H1 (cell line): Measurements from ENCODE around the gene SKIC8. TPM values are rescaled to one million over a fixed set of nuclear protein-coding genes. Genes with fewer than 3 reads are reported as not detected.

Experiments used
- CHD7 ChIP-seq: fragments of 300-600 bp; sonication (generic); IDR thresholded peaks from 2 replicates; pipeline ENCODE4 v1.7.1; 2012; ENCODE audit warnings: low read length, moderate library complexity, mild to moderate bottlenecking, inconsistent platforms; ENCODE audit not compliant: insufficient replicate concordance
- CREB1 ChIP-seq: IDR thresholded peaks from 2 replicates; pipeline ENCODE4 v1.6.1; 2012; ENCODE audit warnings: inconsistent platforms
- HDAC2 ChIP-seq, 2 experiments: fragments of 300-600 bp in 1 of 2; sonication (generic) in 1 of 2; IDR thresholded peaks; 2 replicates each; pipeline ENCODE4 v1.6.1; 2011 to 2012; ENCODE audit warnings: low read depth in 2 of 2, low read length in 2 of 2, mild to moderate bottlenecking in 2 of 2, moderate library complexity in 2 of 2, borderline replicate concordance in 1 of 2, inconsistent platforms in 1 of 2
- JUND ChIP-seq: IDR thresholded peaks from 2 replicates; pipeline ENCODE4 v1.6.1; 2011; ENCODE audit warnings: mild to moderate bottlenecking, improper control_type of control experiment, low read length
- KDM1A ChIP-seq: fragments of 200-600, 300-600 bp; sonication (generic); IDR thresholded peaks from 2 replicates; pipeline ENCODE4 v1.7.1; 2016; ENCODE audit warnings: mild to moderate bottlenecking, low read length, borderline replicate concordance
- KDM4A ChIP-seq: IDR thresholded peaks from one replicate; pipeline ENCODE4 v1.7.1; 2012; ENCODE audit warnings: low read depth, mild to moderate bottlenecking, moderate library complexity, low read length, inconsistent platforms; ENCODE audit not compliant: severe bottlenecking
- RAD21 ChIP-seq, 2 experiments: IDR thresholded peaks in 1 of 2; conservative IDR thresholded peaks in 1 of 2; 2 replicates each; pipeline ENCODE4 v1.6.1; 2011; ENCODE audit warnings: low read depth in 2 of 2, low read length in 2 of 2, improper control_type of control experiment in 1 of 2, inconsistent platforms in 1 of 2, mild to moderate bottlenecking in 1 of 2, moderate library complexity in 1 of 2
- SIX5 ChIP-seq: IDR thresholded peaks from 2 replicates; pipeline ENCODE4 v1.6.1; 2011; ENCODE audit warnings: mild to moderate bottlenecking, low read depth, low read length
- SP2 ChIP-seq: IDR thresholded peaks from 2 replicates; pipeline ENCODE4 v1.6.1; 2012; ENCODE audit warnings: mild to moderate bottlenecking, low read length, inconsistent platforms
- TBP ChIP-seq: IDR thresholded peaks from 2 replicates; pipeline ENCODE4 v1.6.1; 2011; ENCODE audit warnings: low read depth, low read length, improper control_type of control experiment
- polyA plus RNA-seq, 7 experiments: library from polyadenylated mRNA; depleted of rRNA in 3 of 7; stranded (reverse) in 5 of 7; unstranded in 2 of 7; fragments of >200 nt in 5 of 7; fragments of 200-250 nt in 2 of 7; gene quantifications; 1 replicate in 5 of 7; 2 replicates in 1 of 7; 4 replicates in 1 of 7; pipeline versions ENCODE4 v1.2.1 to v1.2.3, GENCODE V29; 2011 to 2013; ENCODE audit warnings: missing spikeins in 2 of 7, mixed read lengths in 2 of 7
- total RNA-seq: library from RNA; stranded (reverse); fragmentation: NEBNext Ultra II Directional; extraction: Animal tissue kit (Norgen Biotek cat#: 25700); gene quantifications from 2 replicates; pipeline ENCODE4 v1.2.1, GENCODE V29; 2021

Gene SKIC8
- total and polyA plus RNA-seq, 2 of the 8 experiments (the other 6 are each of a cell fraction or from before 2014, with no cell fraction given), result 44.2 to 77.7 TPM

GRCh38 chr15:78322724-78323521, 23.5 kb upstream of the SKIC8 start (continued):
- TF ChIP-seq CHD7 (no peak), SIX5 (no peak), KDM1A (no peak), SP2 (no peak), JUND (no peak), TBP (no peak), RAD21 (IDR thresholded peaks at IDR 0.05 in 1 of 2, conservative IDR thresholded peaks at IDR 0.05 in 1 of 2; ENCODE audit: low read depth in 2 of 2, low read length in 2 of 2) (no peak), HDAC2 (IDR thresholded peaks at IDR 0.05; ENCODE audit: borderline replicate concordance in 1 of 2, low read depth in 2 of 2, low read length in 2 of 2) (no peak), KDM4A (no peak), CREB1 (no peak)
